Stimulated activated CD4-positive, alpha-beta T cell treated with anti-CD3 and anti-CD28 coated beads, TNF-alpha, amount 100 ng/mL, for 48 hours (primary cell): Measurements from ENCODE around the gene PARM1.

Experiments
- DNase-seq, 3 donors: peaks; one replicate each; pipeline ENCODE4 v3.0.0-alpha.2; 2020; ENCODE audit warnings: low read depth in 3 of 3

Gene PARM1

GRCh38 chr4:75081561-75081960, 148.6 kb downstream of the PARM1 start:
- no peak for DNase-seq

GRCh38 chr4:75087416-75087815, 154.5 kb downstream of the PARM1 start:
- no peak for DNase-seq

- no peak for DNase-seq
Observed at GRCh38 chr4:75087865-75088264, 154.9 kb downstream of the PARM1 start.

- DNase-seq = no peak
Observed at GRCh38 chr4:75089206-75089605, 156.3 kb downstream of the PARM1 start.

- no peak for DNase-seq
Observed at GRCh38 chr4:75099321-75099720, 166.4 kb downstream of the PARM1 start.
